H9 (cell line): ENCODE results near the gene FLT1. TPM values are rescaled to one million over a fixed set of nuclear protein-coding genes. Genes with fewer than 3 reads are reported as not detected.

Experiments
- DNase-seq: peaks from one replicate; pipeline ENCODE4 v3.0.0-alpha.2; 2017
- H2AFZ ChIP-seq: one replicate; pipeline ENCODE4 v1.6.1; 2013; ENCODE audit warnings: mild to moderate bottlenecking, low read length, control low read depth, moderate library complexity
- H2AK5ac ChIP-seq: 2 replicates; pipeline ENCODE4 v1.6.1; 2013; ENCODE audit warnings: low read length, control low read depth, mixed read lengths; ENCODE audit not compliant: insufficient read length
- H2BK120ac ChIP-seq: one replicate; pipeline ENCODE4 v1.6.1; 2013; ENCODE audit warnings: low read depth, mild to moderate bottlenecking, low read length, control low read depth, inconsistent platforms; ENCODE audit not compliant: poor library complexity, severe bottlenecking
- H2BK12ac ChIP-seq: 2 replicates; pipeline ENCODE4 v1.6.1; 2013; ENCODE audit warnings: low read length, control low read depth, mixed read lengths, low read depth; ENCODE audit not compliant: insufficient read length
- H2BK15ac ChIP-seq: 2 replicates; pipeline ENCODE4 v1.6.1; 2013; ENCODE audit warnings: low read depth, low read length, control low read depth
- H2BK20ac ChIP-seq: one replicate; pipeline ENCODE4 v1.6.1; 2013; ENCODE audit warnings: low read depth, mild to moderate bottlenecking, low read length, control low read depth, inconsistent platforms; ENCODE audit not compliant: poor library complexity, severe bottlenecking
- H2BK5ac ChIP-seq: 2 replicates; pipeline ENCODE4 v1.6.1; 2013; ENCODE audit warnings: low read length, control low read depth, mixed read lengths; ENCODE audit not compliant: insufficient read length
- H3K14ac ChIP-seq: 2 replicates; pipeline ENCODE4 v1.6.1; 2013; ENCODE audit warnings: low read length, control low read depth; ENCODE audit not compliant: insufficient read depth
- H3K18ac ChIP-seq: 2 replicates; pipeline ENCODE4 v1.6.1; 2013; ENCODE audit warnings: low read depth, mild to moderate bottlenecking, mixed read lengths, low read length, control low read depth; ENCODE audit not compliant: insufficient read length
- H3K23ac ChIP-seq: 2 replicates; pipeline ENCODE4 v1.6.1; 2013; ENCODE audit warnings: low read length, control low read depth, mixed read lengths, low read depth; ENCODE audit not compliant: insufficient read length
- H3K23me2 ChIP-seq: 2 replicates; pipeline ENCODE4 v1.6.1; 2013; ENCODE audit warnings: low read depth, mild to moderate bottlenecking, mixed read lengths, low read length, control low read depth; ENCODE audit not compliant: insufficient read length, poor library complexity, severe bottlenecking
- H3K27ac ChIP-seq: 2 replicates; pipeline ENCODE4 v1.5.1; 2013; ENCODE audit warnings: low read length, control low read depth, mixed read lengths, low read depth; ENCODE audit not compliant: insufficient read length
- H3K27me3 ChIP-seq: 2 replicates; pipeline ENCODE4 v1.6.1; 2013; ENCODE audit warnings: low read length, control low read depth, inconsistent platforms; ENCODE audit not compliant: insufficient read depth
- H3K4ac ChIP-seq: 2 replicates; pipeline ENCODE4 v1.6.1; 2013; ENCODE audit warnings: low read depth, mild to moderate bottlenecking, control low read depth, inconsistent platforms, low read length, moderate library complexity
- H3K4me1 ChIP-seq: 2 replicates; pipeline ENCODE4 v1.6.1; 2013; ENCODE audit warnings: low read length, control low read depth, inconsistent platforms; ENCODE audit not compliant: insufficient read depth
- H3K4me2 ChIP-seq: 2 replicates; pipeline ENCODE4 v1.6.1; 2013; ENCODE audit warnings: low read length, control low read depth, mixed read lengths; ENCODE audit not compliant: insufficient read length, insufficient read depth
- H3K56ac ChIP-seq: 2 replicates; pipeline ENCODE4 v1.6.1; 2013; ENCODE audit warnings: low read depth, mild to moderate bottlenecking, mixed read lengths, low read length, control low read depth; ENCODE audit not compliant: insufficient read length
- H3K79me1 ChIP-seq: 2 replicates; pipeline ENCODE4 v1.6.1; 2013; ENCODE audit warnings: low read depth, mild to moderate bottlenecking, moderate library complexity, low read length, control low read depth, inconsistent platforms; ENCODE audit not compliant: insufficient read depth, poor library complexity, severe bottlenecking
- H3K79me2 ChIP-seq: 2 replicates; pipeline ENCODE4 v1.6.1; 2013; ENCODE audit warnings: low read length, control low read depth, inconsistent platforms; ENCODE audit not compliant: insufficient read depth
- H3K9ac ChIP-seq: 2 replicates; pipeline ENCODE4 v1.6.1; 2013; ENCODE audit warnings: low read length, control low read depth, mixed read lengths; ENCODE audit not compliant: insufficient read length; ENCODE audit errors: extremely low read depth
- H3K9me3 ChIP-seq: one replicate; pipeline ENCODE4 v1.6.1; 2013; ENCODE audit warnings: low read depth, low read length, inconsistent platforms; ENCODE audit not compliant: control insufficient read depth
- H3T11ph ChIP-seq: one replicate; pipeline ENCODE4 v1.6.1; 2013; ENCODE audit warnings: mild to moderate bottlenecking, low read length, control low read depth, inconsistent platforms
- H4K20me1 ChIP-seq: one replicate; pipeline ENCODE4 v1.6.1; 2013; ENCODE audit not compliant: control insufficient read depth, insufficient read length, insufficient read depth
- H4K5ac ChIP-seq: 2 replicates; pipeline ENCODE4 v1.6.1; 2013; ENCODE audit warnings: low read depth, mild to moderate bottlenecking, mixed read lengths, low read length, control low read depth; ENCODE audit not compliant: insufficient read length
- H4K8ac ChIP-seq: replicated peaks from 2 replicates; pipeline ENCODE4 v1.6.1; 2013; ENCODE audit warnings: low read length, control low read depth, mixed read lengths, low read depth; ENCODE audit not compliant: insufficient read length
- H4K91ac ChIP-seq: 2 replicates; pipeline ENCODE4 v1.6.1; 2013; ENCODE audit warnings: low read depth, mild to moderate bottlenecking, moderate library complexity, mixed read lengths, low read length, control low read depth; ENCODE audit not compliant: insufficient read length
- H3K27ac Mint-ChIP-seq, 3 experiments: 2 replicates in 2 of 3; 3 replicates in 1 of 3; pipeline ENCODE4 v1.8.0; 2020 to 2021; ENCODE audit warnings: mixed read lengths in 3 of 3, mild to moderate bottlenecking in 1 of 3, moderate library complexity in 1 of 3
- H3K27me3 Mint-ChIP-seq: 2 replicates; pipeline ENCODE4 v1.8.0; 2021; ENCODE audit warnings: low read depth, mild to moderate bottlenecking, moderate library complexity, mixed read lengths
- H3K36me3 Mint-ChIP-seq, 3 experiments: 2 replicates in 2 of 3; 3 replicates in 1 of 3; pipeline ENCODE4 v1.8.0; 2020 to 2021; ENCODE audit warnings: low read depth in 3 of 3, mixed read lengths in 3 of 3; ENCODE audit not compliant: insufficient read depth in 1 of 3
- H3K4me1 Mint-ChIP-seq, 2 experiments: 2 replicates each; pipeline ENCODE4 v1.8.0; 2020; ENCODE audit warnings: mixed read lengths in 2 of 2
- H3K4me3 Mint-ChIP-seq, 2 experiments: 2 replicates in 1 of 2; 3 replicates in 1 of 2; pipeline ENCODE4 v1.8.0; 2020 to 2021; ENCODE audit warnings: mild to moderate bottlenecking in 2 of 2, mixed read lengths in 2 of 2, moderate library complexity in 1 of 2
- H3K9me3 Mint-ChIP-seq, 2 experiments: 2 replicates in 1 of 2; 3 replicates in 1 of 2; pipeline ENCODE4 v1.8.0; 2020; ENCODE audit warnings: mild to moderate bottlenecking in 2 of 2, mixed read lengths in 2 of 2, moderate library complexity in 1 of 2
- CTCF ChIP-seq: fragments of 200-600 bp; sonication (generic); conservative IDR thresholded peaks from 3 replicates; pipeline ENCODE4 v1.8.0; 2021; ENCODE audit warnings: antibody characterized with exemption, mild to moderate bottlenecking
- WGBS: extraction: QIAGEN DNeasy Blood & Tissue Kit; methylation state at CpG from one replicate; pipeline ENCODE4 v1.1.7; 2013; ENCODE audit warnings: missing lambda C conversion rate, low lambda C conversion rate, mixed read lengths; ENCODE audit not compliant: insufficient read length; ENCODE audit errors: extremely low coverage; 5-methylcytosine and 5-hydroxymethylcytosine counted together
- total RNA-seq: library from RNA; stranded (reverse); gene quantifications from 2 replicates; pipeline ENCODE4 v1.2.1, GENCODE V29; 2021

Gene FLT1
- total RNA-seq, 1 experiment from 2014 or later = 84.1 TPM

DNA sequence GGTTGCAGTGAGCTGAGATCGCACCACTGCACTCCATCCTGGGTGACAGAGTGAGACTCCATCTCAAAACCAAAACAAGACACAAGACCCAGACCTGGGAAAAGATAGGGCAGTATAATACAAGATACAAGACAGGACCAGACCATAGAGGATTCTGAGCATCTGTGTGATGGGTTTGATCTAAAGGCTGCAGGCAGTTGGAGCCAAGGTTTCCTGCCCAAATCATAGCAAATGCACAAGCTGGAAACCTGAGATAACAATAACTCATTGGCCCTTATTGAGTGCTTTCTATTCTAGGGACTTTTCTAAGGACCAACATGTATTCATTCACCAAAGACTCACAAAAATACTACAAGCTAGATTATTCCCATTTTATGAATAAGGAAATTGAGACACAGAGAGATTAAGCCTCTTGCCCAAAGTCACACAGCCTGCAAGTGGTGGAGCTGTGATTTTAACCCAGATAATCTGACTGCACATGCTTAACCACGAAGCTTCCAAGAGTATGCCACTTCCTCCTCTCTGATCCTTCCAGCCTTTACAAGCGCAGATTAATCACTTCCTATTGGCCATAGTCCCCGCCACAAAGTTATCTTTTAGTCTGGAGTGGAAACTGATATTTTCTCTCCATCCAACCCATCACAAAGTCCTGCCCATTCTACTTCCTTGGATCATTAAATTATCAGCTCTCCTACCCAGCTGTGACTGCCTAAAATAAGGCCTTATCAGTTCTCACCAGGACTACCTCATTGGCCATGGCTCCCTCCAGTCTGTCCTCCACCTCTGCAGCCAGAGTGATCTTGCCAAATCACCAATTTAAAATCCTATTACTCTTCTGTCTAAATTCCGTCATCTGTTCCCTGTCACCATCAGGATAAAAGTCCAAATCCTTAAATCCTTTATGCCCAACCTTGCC lies 147.2 kb downstream of the FLT1 start:
- Histone ChIP-seq H2BK12ac (no peak overlapping the region), H3K4me1 (no peaks in the 10 kb centered on the region), H3K14ac (no peak overlapping the region), H2BK15ac (no peak overlapping the region), H3K79me1 (no peaks in the 10 kb centered on the region), H2BK20ac (no peak overlapping the region), H3K79me2 (no peaks in the 10 kb centered on the region), H3K4me2 (no peak overlapping the region), H4K91ac (no peak overlapping the region), H3K56ac (no peak overlapping the region), H3T11ph (no peak overlapping the region), H2BK5ac (no peak overlapping the region), H3K27ac (no peak overlapping the region), H3K9ac (no peak overlapping the region), H3K18ac (no peak overlapping the region), H2AK5ac (no peak overlapping the region), H4K20me1 (no peaks in the 10 kb centered on the region), H2AFZ (no peak overlapping the region), H4K5ac (no peak overlapping the region), H3K9me3 (no peaks in the 10 kb centered on the region), H4K8ac (no peak overlapping the region), H2BK120ac (no peak overlapping the region), H3K23me2 (no peaks in the 10 kb centered on the region), H3K4ac (no peak overlapping the region), H3K23ac (no peak overlapping the region), H3K27me3 (no peaks in the 10 kb centered on the region)
- Mint-ChIP-seq H3K4me1 (peaks cover 18% of the 10 kb centered on the region in 2 experiments), H3K4me3 (no peak overlapping the region), H3K27ac (peak overlapping the region in 1 of 3 experiments; percentile 6; a peak in 1 of 7 replicates), H3K9me3 (no peaks in the 10 kb centered on the region), H3K36me3 (peaks cover 11 to 16% (median 14%) of the 10 kb centered on the region in 3 experiments; a peak in 5 of 7 replicates), H3K27me3 (no peaks in the 10 kb centered on the region)
- DNase-seq = no peak
- TF ChIP-seq CTCF = no peak
- no CpG with 5 or more reads among the region's 5 CpGs for WGBS
